Keratinocyte (primary cell): Measurements from ENCODE around the gene SUN3. TPM values are rescaled to one million over a fixed set of nuclear protein-coding genes. Genes with fewer than 3 reads are reported as not detected.
A peak's percentile ranks its signal among the peaks of the same experiment; 100 is the strongest.

Experiments
- DNase-seq: peaks from one replicate; pipeline ENCODE4 v3.0.0-alpha.2; 2011; ENCODE audit warnings: low read depth, missing footprints, low spot score
- FAIRE-seq: peaks from 2 replicates; lab custom pipeline; 2011; peaks lifted over from hg19 to GRCh38; lab: Jason Lieb, UNC
- H2AFZ ChIP-seq: 2 replicates; pipeline ENCODE4 v1.6.0; 2012; ENCODE audit warnings: low read length, control low read depth, inconsistent platforms; ENCODE audit not compliant: control insufficient read depth
- H3K27ac ChIP-seq: 2 replicates; pipeline ENCODE4 v1.5.1; 2011; ENCODE audit warnings: low read length; ENCODE audit not compliant: control insufficient read depth, insufficient read depth
- H3K27me3 ChIP-seq: 3 replicates; pipeline ENCODE4 v1.6.0; 2011; ENCODE audit warnings: low read length; ENCODE audit not compliant: control insufficient read depth, insufficient read depth; ENCODE audit errors: extremely low read depth
- H3K36me3 ChIP-seq, 2 experiments: 2 replicates in 1 of 2; 3 replicates in 1 of 2; pipeline ENCODE4 v1.5.1; 2011; ENCODE audit warnings: low read length in 2 of 2, mild to moderate bottlenecking in 1 of 2; ENCODE audit not compliant: control insufficient read depth in 2 of 2, insufficient read depth in 2 of 2; ENCODE audit errors: extremely low read depth in 1 of 2
- H3K4me1 ChIP-seq: 3 replicates; pipeline ENCODE4 v1.5.1; 2011; ENCODE audit warnings: low read length; ENCODE audit not compliant: control insufficient read depth, insufficient read depth; ENCODE audit errors: extremely low read depth
- H3K4me2 ChIP-seq: 3 replicates; pipeline ENCODE4 v1.6.0; 2011; ENCODE audit warnings: low read depth, low read length; ENCODE audit not compliant: control insufficient read depth, insufficient read depth; ENCODE audit errors: extremely low read depth
- H3K4me3 ChIP-seq, 3 experiments: fragments of 200-600 bp in 1 of 3; sonication (generic) in 1 of 3; 2 replicates in 2 of 3; 3 replicates in 1 of 3; pipeline ENCODE4 v1.5.1; 2011 to 2016; ENCODE audit warnings: low read length in 3 of 3, mild to moderate bottlenecking in 3 of 3, control low read depth in 2 of 3, inconsistent platforms in 1 of 3, low read depth in 1 of 3, mixed read lengths in 1 of 3, mixed run types in 1 of 3, moderate library complexity in 1 of 3; ENCODE audit not compliant: control insufficient read depth in 2 of 3, insufficient read depth in 2 of 3; ENCODE audit errors: extremely low read depth in 1 of 3
- H3K79me2 ChIP-seq: 2 replicates; pipeline ENCODE4 v1.6.0; 2012; ENCODE audit warnings: low read length; ENCODE audit not compliant: control insufficient read depth, insufficient read depth
- H3K9ac ChIP-seq: 3 replicates; pipeline ENCODE4 v1.6.0; 2011; ENCODE audit warnings: low read length; ENCODE audit not compliant: control insufficient read depth, insufficient read depth; ENCODE audit errors: extremely low read depth
- H3K9me1 ChIP-seq: 3 replicates; pipeline ENCODE4 v1.6.0; 2011; ENCODE audit warnings: low read length; ENCODE audit not compliant: control insufficient read depth, insufficient read depth; ENCODE audit errors: extremely low read depth
- H3K9me3 ChIP-seq: 2 replicates; pipeline ENCODE4 v1.5.1; 2012; ENCODE audit warnings: low read depth, low read length; ENCODE audit not compliant: control insufficient read depth
- H4K20me1 ChIP-seq: 3 replicates; pipeline ENCODE4 v1.6.0; 2011; ENCODE audit warnings: low read length; ENCODE audit not compliant: control insufficient read depth, insufficient read depth; ENCODE audit errors: extremely low read depth
- CTCF ChIP-seq, 3 experiments: IDR thresholded peaks in 1 of 3; conservative IDR thresholded peaks in 1 of 3; optimal IDR thresholded peaks in 1 of 3; 2 replicates in 2 of 3; 3 replicates in 1 of 3; pipeline versions ENCODE3 to v1.5.1; 2011; ENCODE audit warnings: low read length in 3 of 3, mild to moderate bottlenecking in 3 of 3, moderate library complexity in 2 of 3, control low read depth in 1 of 3, inconsistent platforms in 1 of 3; ENCODE audit not compliant: insufficient read depth in 2 of 3; ENCODE audit errors: extremely low read depth in 1 of 3
- EZH2 ChIP-seq: IDR thresholded peaks from one replicate; pipeline ENCODE4 v1.6.1; 2012; ENCODE audit warnings: inconsistent platforms, mild to moderate bottlenecking, low read length, moderate library complexity
- dilution Hi-C: fragments of 300-500 bp; cut with MboI; formaldehyde crosslinking; loops from one replicate; pipeline ENCODE4 v1.7.0; 2020; ENCODE audit warnings: low sequenced_read_pairs; ENCODE audit not compliant: extremely low pct_ligation_motif_present
- polyA plus RNA-seq, 5 experiments: library from polyadenylated mRNA; depleted of rRNA in 3 of 5; stranded (reverse) in 3 of 5; stranded (forward) in 1 of 5; unstranded in 1 of 5; fragments of >200 nt; gene quantifications; 1 replicate in 1 of 5; 2 replicates in 3 of 5; 3 replicates in 1 of 5; pipeline versions ENCODE4 v1.2.1 to v1.2.3, GENCODE V29; 2011 to 2012; ENCODE audit warnings: missing spikeins in 2 of 5, low read depth in 1 of 5, low replicate concordance in 1 of 5

The SUN3 gene
- polyA plus RNA-seq, 1 donor (not counting 4 experiments of a cell fraction or from before 2014, with no cell fraction given): not detected

GRCh38 chr7:48042636-48043035 is 13.7 kb upstream of the SUN3 start:
- dilution Hi-C loops: no loop called here
- no peaks in the 10 kb centered on the region for H3K9me3 ChIP-seq
- H3K27ac ChIP-seq: peak overlapping the region; percentile 73
- H4K20me1 ChIP-seq: no peaks in the 10 kb centered on the region
- no peaks in the 10 kb centered on the region for H3K36me3 ChIP-seq
- no peak overlapping the region for H3K4me2 ChIP-seq
- no peaks in the 10 kb centered on the region for H3K9me1 ChIP-seq
- TF ChIP-seq EZH2 (no peak), CTCF (optimal IDR thresholded peaks at IDR 0.05 in 1 of 3, IDR thresholded peaks at IDR 0.05 in 1 of 3, conservative IDR thresholded peaks at IDR 0.05 in 1 of 3; ENCODE audit: extremely low read depth in 1 of 3, insufficient read depth in 2 of 3, low read length in 3 of 3) (no peak)
- no peak overlapping the region for H2AFZ ChIP-seq
- no peaks in the 10 kb centered on the region for H3K79me2 ChIP-seq
- DNase-seq: no peak
- no peak for FAIRE-seq
- peaks cover 32% of the 10 kb centered on the region for H3K4me1 ChIP-seq
- no peak overlapping the region for H3K4me3 ChIP-seq
- no peak overlapping the region for H3K9ac ChIP-seq
- no peaks in the 10 kb centered on the region for H3K27me3 ChIP-seq

- Histone ChIP-seq H3K36me3 (no peaks in the 10 kb centered on the region), H3K4me3 (no peak overlapping the region), H3K9me3 (no peaks in the 10 kb centered on the region), H3K79me2 (no peaks in the 10 kb centered on the region), H3K9ac (no peak overlapping the region), H3K4me2 (peak overlapping the region; percentile 78), H3K27me3 (no peaks in the 10 kb centered on the region), H2AFZ (peak overlapping the region; percentile 5), H3K4me1 (peaks cover 32% of the 10 kb centered on the region), H3K27ac (peak overlapping the region; percentile 73), H4K20me1 (no peaks in the 10 kb centered on the region), H3K9me1 (no peaks in the 10 kb centered on the region)
- FAIRE-seq: no peak
- no peak for DNase-seq
- dilution Hi-C loops: no loop called here
- TF ChIP-seq CTCF (optimal IDR thresholded peaks at IDR 0.05 in 1 of 3, IDR thresholded peaks at IDR 0.05 in 1 of 3, conservative IDR thresholded peaks at IDR 0.05 in 1 of 3; ENCODE audit: extremely low read depth in 1 of 3, insufficient read depth in 2 of 3, low read length in 3 of 3) (no peak), EZH2 (no peak)
These were observed 13.3 kb upstream of the SUN3 start for GRCh38 chr7:48042216-48042615.
